SK-N-SH (cell line): Measurements from ENCODE around the gene ART4. TPM values are rescaled to one million over a fixed set of nuclear protein-coding genes. Genes with fewer than 3 reads are reported as not detected.

ENCODE experiments used
- CTCF ChIA-PET: fragments of 300-600, 350-600 bp; formaldehyde crosslinking; extraction: SDS; loops from one replicate; lab custom pipeline; 2021; lab: Yijun Ruan, JAX
- POLR2A ChIA-PET: fragments of 350-600 bp; sonication (Branson Sonifier 250); formaldehyde crosslinking; extraction: SDS; loops from one replicate; lab custom pipeline; 2020; ENCODE audit warnings: antibody characterized with exemption, inconsistent platforms; lab: Yijun Ruan, JAX
- DNase-seq: peaks from one replicate; pipeline ENCODE4 v3.0.0; 2012
- H2AFZ ChIP-seq: fragments of 200-600 bp; sonication (generic); 2 replicates; pipeline ENCODE4 v1.8.1; 2016; ENCODE audit warnings: antibody characterized with exemption, mild to moderate bottlenecking, low read depth
- H3F3A ChIP-seq: fragments of 200-600 bp; sonication (generic); replicated peaks from 2 replicates; pipeline ENCODE3; 2016; ENCODE audit warnings: antibody characterized with exemption, mild to moderate bottlenecking; ENCODE audit not compliant: insufficient read depth
- H3K27ac ChIP-seq, 2 experiments: fragments of 200-500 bp in 1 of 2; fragments of 200-600 bp in 1 of 2; sonication (Bioruptor generic) in 1 of 2; sonication (generic), shearing (Covaris generic) in 1 of 2; 2 replicates each; pipeline versions ENCODE4 v1.5.1 to v1.6.1; 2014 to 2016; ENCODE audit warnings: low read depth in 2 of 2, inconsistent platforms in 1 of 2, low read length in 1 of 2, mild to moderate bottlenecking in 1 of 2, mixed read lengths in 1 of 2
- H3K27me3 ChIP-seq: fragments of 200-600 bp; sonication (generic), shearing (Covaris generic); 2 replicates; pipeline ENCODE4 v1.6.1; 2016; ENCODE audit warnings: mixed run types; ENCODE audit not compliant: insufficient read depth
- H3K36me3 ChIP-seq, 2 experiments: fragments of 200-500 bp in 1 of 2; fragments of 200-600 bp in 1 of 2; sonication (Bioruptor generic) in 1 of 2; sonication (generic) in 1 of 2; replicated peaks in 1 of 2; 2 replicates each; pipeline versions ENCODE3 to v1.5.1; 2014 to 2016; ENCODE audit warnings: low read length in 1 of 2, mild to moderate bottlenecking in 1 of 2; ENCODE audit not compliant: insufficient read depth in 2 of 2, control insufficient read depth in 1 of 2
- H3K4me1 ChIP-seq, 2 experiments: fragments of 200-500 bp in 1 of 2; fragments of 200-600 bp in 1 of 2; sonication (Bioruptor generic) in 1 of 2; sonication (generic), shearing (Covaris generic) in 1 of 2; 2 replicates each; pipeline versions ENCODE4 v1.5.1 to v1.6.1; 2014 to 2016; ENCODE audit warnings: low read depth in 1 of 2, low read length in 1 of 2, mixed run types in 1 of 2; ENCODE audit not compliant: insufficient read depth in 2 of 2, control insufficient read depth in 1 of 2
- H3K4me2 ChIP-seq: fragments of 200-600 bp; sonication (generic), shearing (Covaris generic); 2 replicates; pipeline ENCODE4 v1.6.1; 2017; ENCODE audit warnings: mixed run types
- H3K4me3 ChIP-seq, 2 experiments: fragments of 200-500 bp in 1 of 2; fragments of 200-600 bp in 1 of 2; sonication (Bioruptor generic) in 1 of 2; sonication (generic), shearing (Covaris generic) in 1 of 2; 2 replicates each; pipeline versions ENCODE4 v1.5.1 to v1.8.1; 2014 to 2016; ENCODE audit warnings: low read depth in 2 of 2, inconsistent platforms in 1 of 2, low read length in 1 of 2, mild to moderate bottlenecking in 1 of 2, mixed read lengths in 1 of 2, moderate library complexity in 1 of 2
- H3K79me2 ChIP-seq: fragments of 200-600 bp; sonication (generic); 2 replicates; pipeline ENCODE4 v1.8.1; 2017; ENCODE audit warnings: mild to moderate bottlenecking; ENCODE audit not compliant: insufficient read depth
- H3K9ac ChIP-seq: fragments of 200-600 bp; sonication (generic); 2 replicates; pipeline ENCODE4 v1.6.1; 2017; ENCODE audit warnings: mixed run types
- H3K9me2 ChIP-seq: fragments of 200-600 bp; sonication (generic); 2 replicates; pipeline ENCODE4 v1.6.1; 2017; ENCODE audit warnings: mixed run types
- H3K9me3 ChIP-seq: fragments of 200-600 bp; sonication (generic); 2 replicates; pipeline ENCODE4 v1.6.1; 2017; ENCODE audit warnings: mixed run types, mild to moderate bottlenecking, moderate library complexity
- H4K20me1 ChIP-seq: fragments of 200-600 bp; sonication (generic); 2 replicates; pipeline ENCODE4 v1.6.1; 2017; ENCODE audit warnings: mild to moderate bottlenecking, mixed run types; ENCODE audit not compliant: insufficient read depth
- CTCF ChIP-seq: fragments of 200-600 bp; sonication (generic); IDR thresholded peaks from 2 replicates; pipeline ENCODE4 v1.6.1; 2017; ENCODE audit warnings: antibody characterized with exemption, mild to moderate bottlenecking, moderate library complexity
- EP300 ChIP-seq, 2 experiments: IDR thresholded peaks; 2 replicates each; pipeline versions ENCODE4 v1.4.0 to v1.6.1; 2012; ENCODE audit warnings: borderline replicate concordance in 1 of 2, low read depth in 1 of 2, low read length in 1 of 2
- GATA2 ChIP-seq: sonication (generic); formaldehyde crosslinking; IDR thresholded peaks from 2 replicates; pipeline ENCODE4 v1.5.0; 2020; ENCODE audit warnings: mild to moderate bottlenecking, missing genetic modification reagents
- IRF3 ChIP-seq: fragments of 150-350 bp; IDR thresholded peaks from 2 replicates; pipeline ENCODE4 v1.6.1; 2016; ENCODE audit warnings: mild to moderate bottlenecking, low read depth, low read length
- JUND ChIP-seq: IDR thresholded peaks from 2 replicates; pipeline ENCODE4 v1.4.0; 2012
- MXI1 ChIP-seq: IDR thresholded peaks from 2 replicates; pipeline ENCODE4 v1.6.1; 2012; ENCODE audit warnings: mild to moderate bottlenecking, low read depth, low read length, improper control_type of control experiment
- NFIC ChIP-seq: IDR thresholded peaks from 2 replicates; pipeline ENCODE4 v1.4.0; 2012; ENCODE audit warnings: borderline replicate concordance
- NRF1 ChIP-seq: IDR thresholded peaks from 2 replicates; pipeline ENCODE4 v1.6.1; 2012; ENCODE audit warnings: low read depth, mild to moderate bottlenecking, low read length
- POLR2AphosphoS5 ChIP-seq: IDR thresholded peaks from 2 replicates; pipeline ENCODE4 v1.6.1; 2012; ENCODE audit warnings: low read depth, low read length
- RCOR1 ChIP-seq: fragments of 150-350 bp; IDR thresholded peaks from 2 replicates; pipeline ENCODE4 v1.6.1; 2017; ENCODE audit warnings: antibody characterized with exemption, low read length
- RXRA ChIP-seq: IDR thresholded peaks from 2 replicates; pipeline ENCODE4 v1.4.0; 2012; ENCODE audit warnings: low read depth, mild to moderate bottlenecking, borderline replicate concordance
- TCF12 ChIP-seq: IDR thresholded peaks from 2 replicates; pipeline ENCODE4 v1.4.0; 2012
- USF1 ChIP-seq: IDR thresholded peaks from 2 replicates; pipeline ENCODE4 v1.4.0; 2012; ENCODE audit warnings: low read depth, borderline replicate concordance
- ZBTB33 ChIP-seq: IDR thresholded peaks from 2 replicates; pipeline ENCODE4 v1.4.0; 2012; ENCODE audit warnings: low read depth, borderline replicate concordance
- WGBS: methylation state at CpG from one replicate; pipeline ENCODE4 v1.1.6; 2017; ENCODE audit warnings: low lambda C conversion rate; 5-methylcytosine and 5-hydroxymethylcytosine counted together
- polyA plus RNA-seq, 3 experiments: library from polyadenylated mRNA; depleted of rRNA; stranded (reverse); fragments of >200 nt; gene quantifications; 2 replicates each; pipeline ENCODE4 v1.2.3, GENCODE V29; 2012

Gene ART4
- polyA plus RNA-seq, 1 of the 3 experiments (the other 2 are of a cell fraction) = not detected

GRCh38 chr12:14886271-14886670 lies 42.9 kb upstream of the ART4 start:
- H3K36me3 ChIP-seq = peaks cover 0 to 11% of the 10 kb centered on the region in 2 experiments
- CTCF ChIA-PET = no interaction called here
- peaks cover 9 to 11% of the 10 kb centered on the region in 2 experiments; a peak in 3 of 4 replicates for H3K4me1 ChIP-seq
- DNase-seq = no peak
- H3K27me3 ChIP-seq = no peaks in the 10 kb centered on the region
- no peak overlapping the region for H3K9ac ChIP-seq
- no peaks in the 10 kb centered on the region for H3F3A ChIP-seq
- no peaks in the 10 kb centered on the region for H3K9me2 ChIP-seq
- H3K4me2 ChIP-seq = peak overlapping the region; percentile 77
- no peaks in the 10 kb centered on the region for H4K20me1 ChIP-seq
- H3K4me3 ChIP-seq = peak overlapping the region in 1 of 2 experiments; percentile 55; a peak in 1 of 4 replicates
- WGBS = 58% methylated on average over 6 of the region's 6 CpGs
- no peaks in the 10 kb centered on the region for H3K9me3 ChIP-seq
- no peaks in the 10 kb centered on the region for H3K79me2 ChIP-seq
- POLR2A ChIA-PET = no interaction called here
- peak overlapping the region; percentile 69 to 75; a peak in 3 of 4 replicates for H3K27ac ChIP-seq
- no peak for TF ChIP-seq MXI1
- no peak for TF ChIP-seq CTCF
- no peak for TF ChIP-seq USF1
- TF ChIP-seq GATA2 = no peak
- TF ChIP-seq EP300 (IDR thresholded peaks at IDR 0.05; ENCODE audit: borderline replicate concordance in 1 of 2, low read depth in 1 of 2, low read length in 1 of 2) = no peak
- no peak for TF ChIP-seq ZBTB33
- TF ChIP-seq POLR2AphosphoS5 = no peak
- TF ChIP-seq TCF12 = no peak
- TF ChIP-seq RCOR1 = no peak
- TF ChIP-seq NFIC = no peak
- TF ChIP-seq RXRA = no peak
- no peak for TF ChIP-seq NRF1
- no peak for TF ChIP-seq JUND
- TF ChIP-seq IRF3 = no peak
- TF ChIP-seq, all 33 proteins: peak for 0
- H2AFZ ChIP-seq = no peak overlapping the region; the same call in 1 of the 2 replicates
